GM19238 (cell line): ENCODE data around the gene HEXIM1.
"Not testable (repeated sequence)": the region's sequence is repeated elsewhere in the genome, so short reads cannot be mapped to it uniquely, and the experiment has no call there.

ENCODE experiments used
- DNase-seq: peaks from one replicate; pipeline ENCODE4 v3.0.0; 2011; ENCODE audit warnings: low spot score; ENCODE audit not compliant: insufficient read length

Gene HEXIM1

DNA sequence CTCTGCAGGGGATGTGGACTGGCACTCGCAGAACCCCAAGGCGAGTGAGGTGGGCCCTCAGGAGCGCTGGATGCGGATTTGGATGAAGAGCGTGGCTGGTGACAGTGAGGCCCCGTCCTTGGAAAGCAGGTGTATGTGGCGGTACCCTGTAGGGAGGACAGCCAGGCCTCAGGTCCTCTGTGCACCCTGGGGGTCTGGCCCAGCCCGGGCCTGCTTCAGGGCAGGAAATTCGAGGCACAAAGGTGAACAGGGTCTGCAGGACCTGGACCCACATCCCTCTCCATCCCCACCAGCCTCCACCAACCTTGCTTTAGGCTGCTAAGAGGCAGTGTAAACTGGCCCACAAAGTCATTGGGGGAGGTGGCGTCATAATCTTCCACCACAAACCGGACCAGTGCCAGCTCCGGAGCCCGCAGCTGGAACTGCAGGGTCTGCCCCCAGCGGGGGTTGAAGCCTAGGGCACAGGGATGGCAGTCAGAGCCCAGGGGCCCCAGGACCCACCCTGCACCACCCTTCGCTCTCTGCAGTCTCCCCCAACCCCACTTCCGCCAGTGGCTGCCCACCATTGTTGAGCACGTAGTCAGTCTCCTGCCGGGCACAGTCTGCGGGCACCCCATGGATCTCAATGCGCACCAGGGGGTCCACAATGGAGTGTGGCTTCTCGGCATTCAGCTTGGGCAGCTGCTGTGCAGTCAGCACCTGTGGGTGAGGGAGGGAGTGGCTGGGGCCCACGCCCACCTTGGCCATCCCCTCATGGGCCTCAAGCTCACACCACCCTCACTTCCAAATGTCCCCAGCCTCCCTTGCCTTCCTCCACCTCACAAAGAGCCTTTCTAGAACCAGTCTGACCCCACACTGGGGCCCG is 35.5 kb upstream of the HEXIM1 start:
- DNase-seq: no peak

DNA sequence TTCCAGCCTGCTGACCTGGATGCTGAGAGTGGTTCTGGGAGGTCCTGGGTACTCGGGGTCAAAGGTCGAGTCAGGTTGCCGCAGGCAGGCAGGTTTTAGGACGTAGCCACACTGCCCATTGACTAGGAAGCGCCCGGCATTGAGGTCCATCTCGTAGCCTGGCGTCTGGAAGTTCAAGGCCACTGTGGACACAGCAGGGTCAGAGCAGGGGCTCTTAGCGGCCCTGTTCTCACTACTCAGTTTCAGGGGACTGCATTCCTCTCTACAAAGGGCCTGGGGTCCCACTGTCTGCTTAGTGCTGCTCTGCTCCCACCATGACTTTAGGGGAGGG is 34.9 kb upstream of the HEXIM1 start:
- DNase-seq: no peak

DNA sequence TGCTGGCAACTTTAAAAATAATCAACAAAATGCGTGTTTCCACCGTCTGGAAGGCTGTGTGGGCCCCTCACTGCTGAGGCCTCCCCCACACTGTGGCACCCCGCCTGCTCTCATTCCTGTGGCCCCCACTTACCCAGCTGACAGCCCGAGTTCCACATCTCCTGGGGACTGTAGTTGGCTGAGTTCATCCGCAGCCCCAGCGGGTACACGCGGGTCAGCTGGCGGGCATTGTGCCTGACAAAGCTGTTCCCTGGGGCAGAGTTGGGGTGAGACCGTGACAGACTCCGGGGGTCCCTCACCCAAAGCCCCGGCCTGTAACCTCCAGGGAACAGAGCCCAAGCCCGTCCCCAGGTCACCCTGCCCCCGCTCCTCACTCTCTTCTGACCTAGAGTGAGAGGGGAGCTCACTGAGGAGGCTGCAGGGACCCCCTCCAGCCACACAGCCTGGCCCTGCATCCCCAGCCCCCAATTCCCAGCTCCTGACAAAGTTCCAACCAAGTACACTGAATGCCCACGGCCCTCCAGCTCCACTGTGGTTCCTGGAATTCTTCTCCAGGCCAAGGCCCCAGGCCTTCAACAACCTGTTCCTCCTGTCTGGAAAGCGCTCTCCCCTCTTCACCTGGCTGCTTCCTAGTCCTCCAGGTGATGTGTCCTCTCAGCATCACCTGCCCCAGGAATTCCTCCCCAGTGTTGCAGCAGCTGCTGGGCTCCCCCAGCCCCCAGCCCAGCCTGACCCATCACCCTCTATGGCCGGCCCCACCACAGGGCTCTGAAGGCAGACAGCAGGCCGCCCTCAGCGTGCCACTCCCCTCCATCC is 34.0 kb upstream of the HEXIM1 start:
- DNase-seq: no peak

DNA sequence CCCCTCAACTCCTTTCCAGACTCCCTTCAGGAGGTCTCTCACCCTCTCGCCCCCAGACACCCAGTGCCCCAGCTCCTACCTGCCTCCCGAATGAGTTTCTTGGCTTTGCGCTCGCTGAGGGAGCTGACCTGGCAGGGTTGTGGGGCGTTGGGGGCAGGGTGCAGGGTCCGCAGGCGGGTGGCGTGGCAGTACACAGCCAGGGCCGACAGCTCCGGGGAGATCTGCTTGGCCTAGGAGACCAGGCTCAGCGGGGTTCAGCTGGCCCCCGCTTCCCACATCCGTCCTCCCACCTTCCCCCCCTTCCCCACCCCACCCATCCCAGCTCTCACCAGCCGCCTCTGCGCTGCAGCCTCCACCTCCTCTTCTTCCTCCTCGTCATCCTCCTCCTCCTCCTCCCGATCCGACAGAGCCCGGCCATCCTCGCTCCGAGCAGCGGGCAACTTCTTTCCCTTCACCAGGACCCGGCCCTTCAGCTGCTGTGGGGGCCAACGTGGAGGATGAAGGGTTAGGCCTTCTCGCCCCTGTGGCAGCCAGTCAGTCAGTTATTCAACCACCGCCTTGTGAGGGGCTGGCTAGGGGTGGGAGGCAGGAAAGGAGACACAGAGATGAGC is 33.2 kb upstream of the HEXIM1 start:
- DNase-seq: no peak

- no peak for DNase-seq
Measured at GRCh38 chr17:45115871-45116270, 32.4 kb upstream of the HEXIM1 start.

DNA sequence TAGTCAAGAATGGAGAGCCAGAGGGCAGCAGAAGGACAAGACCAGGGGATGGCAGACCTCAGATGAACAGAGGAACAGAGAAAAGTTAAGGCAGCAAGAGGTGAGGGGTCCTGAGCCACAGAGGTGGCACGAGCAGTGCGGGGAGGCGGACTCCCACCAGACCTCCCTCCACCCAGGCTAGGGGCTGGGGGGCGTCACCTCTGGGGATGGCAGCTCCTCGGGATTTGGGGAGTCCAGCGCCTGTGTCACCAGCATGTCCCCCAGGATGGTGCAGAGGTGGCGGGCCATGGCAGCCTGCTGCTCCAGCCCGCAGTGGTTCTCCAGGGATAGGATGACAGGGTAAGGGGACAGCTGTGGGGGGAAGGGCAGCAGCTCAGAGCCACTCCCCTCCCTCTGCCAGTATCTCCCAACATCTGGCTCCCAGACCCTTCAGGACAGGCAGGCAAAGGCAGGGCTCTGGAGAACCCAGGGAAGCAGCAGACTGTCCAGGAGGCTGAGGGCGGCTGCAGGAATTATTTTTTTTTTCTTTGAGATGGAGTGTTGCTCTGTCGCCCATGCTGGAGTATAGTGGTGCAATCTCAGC is 31.8 kb upstream of the HEXIM1 start:
- no peak for DNase-seq

DNA sequence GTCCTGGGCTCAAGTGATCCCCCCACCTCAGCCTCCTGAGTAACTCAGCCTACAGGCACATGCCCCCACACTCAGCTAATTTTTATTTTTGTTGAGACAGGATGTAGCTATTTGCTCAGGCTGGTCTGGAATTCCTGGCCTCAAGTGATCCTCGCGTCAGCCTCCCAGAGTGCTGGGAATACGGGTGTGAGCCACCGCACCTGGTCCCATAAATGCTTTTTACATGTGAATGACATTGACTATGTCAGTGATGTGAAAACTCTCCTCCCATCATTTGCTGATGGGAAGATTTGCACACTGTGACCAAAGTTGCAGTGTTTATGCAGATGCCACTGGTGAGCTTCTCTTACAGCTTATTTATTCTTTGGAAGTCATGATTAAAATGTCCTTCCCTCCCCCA is 30.9 kb upstream of the HEXIM1 start:
- DNase-seq: no peak

GRCh38 chr17:45117848-45118646 is 30.2 kb upstream of the HEXIM1 start:
- no peak for DNase-seq

DNA sequence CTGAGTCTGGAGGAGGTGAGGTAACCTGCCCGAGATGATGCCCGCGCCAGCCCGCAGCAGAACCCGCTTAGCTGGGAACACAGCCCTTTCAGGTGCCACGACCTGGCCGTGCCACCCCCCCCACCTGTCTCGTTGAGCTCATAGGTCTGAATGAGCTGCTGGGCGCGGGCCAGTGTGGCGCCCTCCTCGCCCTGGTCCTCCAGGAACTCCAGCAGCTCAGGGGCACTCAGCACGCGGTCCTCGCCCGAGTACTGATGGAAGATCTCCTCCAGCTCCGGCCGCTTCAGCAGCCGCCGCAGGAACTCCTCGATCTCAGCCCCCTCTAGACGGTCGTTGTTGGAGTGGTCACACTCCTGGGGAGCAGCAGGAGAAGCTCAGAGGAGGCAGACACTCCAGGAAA is 29.6 kb upstream of the HEXIM1 start:
- DNase-seq: no peak

DNA sequence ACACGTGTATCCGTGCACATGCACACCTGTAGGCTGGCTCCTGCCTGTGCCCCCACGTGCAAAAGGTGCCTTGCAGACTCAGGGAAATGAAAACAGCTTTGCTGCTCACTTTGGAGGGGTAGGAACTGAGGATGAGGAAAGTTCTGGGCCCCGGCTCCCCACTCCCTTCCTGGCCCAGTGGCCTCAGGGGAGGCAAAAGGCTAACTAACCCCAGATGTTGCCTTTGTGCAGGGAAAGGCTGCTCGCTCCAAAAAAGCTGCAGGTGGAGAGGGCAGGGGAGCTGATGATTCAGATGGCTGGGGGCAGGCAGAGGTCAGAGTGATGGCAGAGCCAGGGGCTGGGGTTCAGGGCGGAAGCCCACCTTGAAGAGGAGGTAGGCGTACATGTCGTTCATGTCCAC is 28.3 kb upstream of the HEXIM1 start:
- DNase-seq: no peak

DNA sequence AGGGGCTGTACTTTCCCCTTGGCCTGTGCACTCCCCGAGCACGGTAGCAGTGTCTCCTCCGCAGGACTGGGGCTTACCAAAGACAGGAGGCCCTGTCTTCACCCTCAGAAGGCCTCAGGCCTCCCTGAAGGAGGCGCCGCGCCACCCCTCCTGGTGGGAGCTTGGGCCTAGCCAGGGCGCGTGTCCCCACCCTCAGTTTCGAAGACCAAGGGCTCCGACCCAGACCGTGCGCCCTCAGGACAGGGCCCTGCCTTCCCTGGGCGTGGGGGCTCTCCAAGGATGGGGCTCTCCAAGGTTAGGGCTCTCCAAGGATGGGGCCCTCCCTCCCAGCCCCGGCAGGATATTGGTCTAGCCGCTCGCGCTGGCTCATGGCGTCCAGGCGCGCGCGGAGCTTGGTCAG is 27.7 kb upstream of the HEXIM1 start:
- no peak for DNase-seq

DNA sequence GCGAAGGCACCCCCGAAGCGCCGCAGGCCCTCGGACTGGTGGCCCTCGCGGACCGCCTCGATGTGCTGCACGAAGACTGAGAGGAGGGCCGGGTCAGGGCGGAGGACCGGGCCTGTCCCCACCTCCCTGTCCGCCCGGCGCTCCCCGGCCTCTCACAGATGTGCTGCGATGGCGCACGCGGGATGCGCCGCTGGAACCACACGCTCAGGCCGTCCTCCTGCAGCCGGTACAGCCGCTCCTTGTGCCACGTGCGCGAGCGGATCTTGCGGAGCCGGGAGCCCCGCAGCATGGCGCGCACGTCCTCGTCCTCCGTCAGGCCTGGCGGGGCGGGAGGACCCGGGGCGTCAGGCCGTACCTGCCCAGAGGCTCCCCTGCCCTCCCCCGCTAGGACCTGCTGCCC is 27.2 kb upstream of the HEXIM1 start:
- no peak for DNase-seq

GRCh38 chr17:45123076-45123770 is 25.1 kb upstream of the HEXIM1 start:
- no peak for DNase-seq

DNA sequence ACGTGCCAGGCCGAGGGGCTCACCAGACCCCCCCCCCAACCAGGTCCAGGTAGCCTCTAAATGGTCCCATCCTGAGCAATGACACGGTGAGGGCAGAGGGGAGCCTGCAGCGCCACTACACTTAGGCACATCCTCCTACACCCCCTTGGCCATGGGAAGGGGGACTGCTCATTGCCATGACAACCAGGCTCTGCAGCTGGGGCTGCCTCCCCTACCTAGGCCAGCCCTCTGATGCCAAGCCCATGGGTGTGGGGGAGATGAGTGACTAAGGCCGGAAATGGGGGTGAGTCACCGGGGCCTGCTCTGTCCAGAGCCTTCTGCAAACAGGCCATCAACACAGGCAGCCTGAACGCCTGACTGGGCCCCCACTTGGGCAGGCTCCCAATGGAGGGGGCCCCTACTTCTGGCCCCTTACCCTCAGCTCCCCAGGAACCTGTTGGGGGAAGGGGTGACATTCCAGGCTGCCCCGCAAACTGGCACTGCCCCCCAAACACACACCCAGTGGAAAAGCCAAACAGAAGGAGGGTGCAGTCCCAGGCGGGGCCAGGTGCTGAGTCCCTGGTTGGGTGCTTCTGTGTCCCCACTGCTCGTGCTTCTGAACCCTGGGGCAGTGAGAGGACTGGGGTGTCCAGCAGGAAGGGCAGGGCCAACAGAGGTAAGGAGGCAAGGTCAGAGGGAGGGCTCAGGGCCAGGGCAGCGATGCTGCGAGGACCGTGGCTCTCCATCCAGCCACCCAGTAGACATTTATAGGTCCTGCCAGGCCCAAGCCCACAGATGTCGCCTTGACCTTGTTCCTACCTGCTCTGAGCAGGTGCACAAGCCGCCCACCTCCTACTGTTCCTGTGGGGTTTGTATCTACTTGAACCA is 24.1 kb upstream of the HEXIM1 start:
- no peak for DNase-seq

GRCh38 chr17:45124797-45125122 is 23.5 kb upstream of the HEXIM1 start:
- not testable (repeated sequence) for DNase-seq

DNA sequence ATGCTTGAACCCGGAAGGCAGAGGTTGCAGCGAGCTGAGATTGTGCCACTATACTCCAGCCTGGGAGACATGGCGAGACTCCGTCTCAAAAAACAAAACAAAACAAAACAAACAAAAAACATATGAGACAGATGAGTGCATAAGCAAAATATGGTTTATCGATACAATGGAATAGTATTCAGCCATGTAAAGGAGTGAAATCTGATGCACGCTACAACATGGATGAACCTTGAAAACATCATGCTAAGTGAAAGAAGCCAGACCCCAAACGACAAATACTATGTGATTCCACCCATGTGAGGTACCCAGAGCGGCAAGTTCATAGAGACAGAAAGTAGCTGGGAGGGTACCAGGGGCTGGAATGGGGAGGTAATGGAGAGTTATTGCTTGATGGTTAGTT is 22.8 kb upstream of the HEXIM1 start:
- DNase-seq: no peak

GRCh38 chr17:45127207-45127547 is 21.1 kb upstream of the HEXIM1 start:
- DNase-seq: no peak

DNA sequence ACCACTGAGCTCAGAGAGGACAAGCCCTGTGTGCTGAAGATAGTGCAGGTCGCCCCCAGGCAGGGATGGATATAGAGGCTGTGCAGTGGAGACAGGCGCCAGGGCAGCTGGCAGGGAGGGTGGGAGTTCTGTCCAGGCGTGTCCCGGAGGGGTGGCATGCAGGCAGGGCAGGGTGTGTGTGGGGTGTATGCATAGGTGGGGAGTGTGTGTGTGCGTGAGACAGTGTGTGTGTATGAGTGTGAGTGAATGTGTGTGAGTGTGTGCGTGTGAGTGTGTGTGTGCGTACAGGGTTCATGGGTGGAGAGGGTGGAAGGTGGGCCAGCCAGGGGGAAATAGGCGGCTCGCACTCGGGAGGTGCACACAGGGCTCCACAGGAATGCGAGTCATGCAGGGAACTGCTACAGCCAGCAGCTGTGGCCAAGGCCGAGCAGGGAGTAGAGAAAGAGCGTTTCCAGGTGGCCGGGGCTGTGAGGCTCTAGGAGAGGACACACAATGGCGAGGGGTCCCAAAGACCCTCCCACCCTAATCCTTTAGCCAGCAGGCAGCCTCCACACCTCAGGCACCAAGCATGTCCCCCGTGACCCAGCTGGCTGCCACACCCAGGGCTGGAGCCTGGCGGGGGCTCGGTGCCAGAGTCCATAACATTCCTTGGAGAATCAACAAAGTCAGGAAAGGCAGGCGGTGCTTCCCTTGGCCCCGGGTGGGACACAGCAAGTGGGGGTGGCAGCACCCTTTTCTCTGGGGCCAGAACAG is 20.6 kb upstream of the HEXIM1 start:
- no peak for DNase-seq

DNA sequence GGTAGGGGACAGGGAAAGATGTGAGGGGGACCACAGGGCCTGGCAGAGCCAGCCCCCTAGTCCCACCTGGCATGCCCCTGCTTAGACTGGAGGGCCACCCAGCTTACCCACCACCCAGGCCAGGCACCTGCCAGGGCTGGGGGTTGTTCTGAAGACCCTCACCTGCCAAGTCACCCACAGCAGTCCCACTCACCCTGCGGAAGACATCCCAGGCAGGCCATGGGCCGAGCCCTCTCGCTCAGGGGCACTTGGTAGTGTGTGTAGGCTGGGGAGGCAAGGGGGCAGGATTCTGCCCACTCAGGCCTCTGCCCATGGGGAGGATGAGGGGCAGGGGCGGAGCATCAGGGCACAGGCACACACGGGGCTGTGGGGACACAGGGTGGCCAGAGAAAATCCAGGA is 19.9 kb upstream of the HEXIM1 start:
- no peak for DNase-seq
